Stomach (tissue), 4 donors: Measurements from ENCODE around the gene ARG2.

ENCODE experiments used
- POLR2A ChIP-seq, 4 donors: fragments of 450-650 bp; IDR thresholded peaks; one replicate each; pipeline ENCODE4 v1.6.1; 2016; ENCODE audit warnings: antibody characterized with exemption in 4 of 4, control low read depth in 2 of 4, mild to moderate bottlenecking in 1 of 4, moderate library complexity in 1 of 4
- TF ChIP-seq, protein P1 (sequence below), 7 experiments: fragments of 450-650 bp in 4 of 7; fragments of 200-600 bp in 3 of 7; sonication (generic) in 3 of 7; IDR thresholded peaks; one replicate each; pipeline ENCODE4 v1.5.1; 2016 to 2019; ENCODE audit warnings: antibody characterized with exemption in 7 of 7, control low read depth in 2 of 7, mild to moderate bottlenecking in 1 of 7

DNA sequence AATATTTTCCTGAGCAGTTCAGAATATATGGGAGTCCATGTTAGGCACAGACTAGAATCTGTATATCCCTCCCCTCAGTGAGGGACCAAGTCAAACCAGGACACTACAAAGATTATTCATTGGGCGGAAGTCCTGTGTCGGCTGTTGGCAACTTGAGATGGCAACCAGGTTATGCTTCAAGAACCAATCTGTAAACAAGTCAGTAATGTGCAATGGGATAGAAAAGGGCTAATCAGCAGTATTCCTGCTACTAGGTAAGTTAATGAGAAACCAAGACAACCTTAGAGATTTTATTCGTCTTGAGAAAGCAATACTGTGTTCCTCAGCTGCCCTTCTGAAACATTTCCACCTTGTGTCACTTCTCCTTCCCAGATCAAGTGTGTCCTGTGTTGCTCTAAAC is 26.4 kb downstream of the ARG2 start:
- TF ChIP-seq, protein P1, sequence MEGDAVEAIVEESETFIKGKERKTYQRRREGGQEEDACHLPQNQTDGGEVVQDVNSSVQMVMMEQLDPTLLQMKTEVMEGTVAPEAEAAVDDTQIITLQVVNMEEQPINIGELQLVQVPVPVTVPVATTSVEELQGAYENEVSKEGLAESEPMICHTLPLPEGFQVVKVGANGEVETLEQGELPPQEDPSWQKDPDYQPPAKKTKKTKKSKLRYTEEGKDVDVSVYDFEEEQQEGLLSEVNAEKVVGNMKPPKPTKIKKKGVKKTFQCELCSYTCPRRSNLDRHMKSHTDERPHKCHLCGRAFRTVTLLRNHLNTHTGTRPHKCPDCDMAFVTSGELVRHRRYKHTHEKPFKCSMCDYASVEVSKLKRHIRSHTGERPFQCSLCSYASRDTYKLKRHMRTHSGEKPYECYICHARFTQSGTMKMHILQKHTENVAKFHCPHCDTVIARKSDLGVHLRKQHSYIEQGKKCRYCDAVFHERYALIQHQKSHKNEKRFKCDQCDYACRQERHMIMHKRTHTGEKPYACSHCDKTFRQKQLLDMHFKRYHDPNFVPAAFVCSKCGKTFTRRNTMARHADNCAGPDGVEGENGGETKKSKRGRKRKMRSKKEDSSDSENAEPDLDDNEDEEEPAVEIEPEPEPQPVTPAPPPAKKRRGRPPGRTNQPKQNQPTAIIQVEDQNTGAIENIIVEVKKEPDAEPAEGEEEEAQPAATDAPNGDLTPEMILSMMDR (IDR thresholded peaks at IDR 0.05): no peak
- no peak for TF ChIP-seq POLR2A (IDR thresholded peaks at IDR 0.05)
